ENCODE data around the gene TMEM9B. TPM values are rescaled to one million over a fixed set of nuclear protein-coding genes. Genes with fewer than 3 reads are reported as not detected.
A peak's percentile ranks its signal among the peaks of the same experiment; 100 is the strongest.

The TMEM9B gene
- polyA plus RNA-seq, 2 of the 4 experiments (the other 2 are of a cell fraction), result 35.1 to 47.3 TPM

DNA sequence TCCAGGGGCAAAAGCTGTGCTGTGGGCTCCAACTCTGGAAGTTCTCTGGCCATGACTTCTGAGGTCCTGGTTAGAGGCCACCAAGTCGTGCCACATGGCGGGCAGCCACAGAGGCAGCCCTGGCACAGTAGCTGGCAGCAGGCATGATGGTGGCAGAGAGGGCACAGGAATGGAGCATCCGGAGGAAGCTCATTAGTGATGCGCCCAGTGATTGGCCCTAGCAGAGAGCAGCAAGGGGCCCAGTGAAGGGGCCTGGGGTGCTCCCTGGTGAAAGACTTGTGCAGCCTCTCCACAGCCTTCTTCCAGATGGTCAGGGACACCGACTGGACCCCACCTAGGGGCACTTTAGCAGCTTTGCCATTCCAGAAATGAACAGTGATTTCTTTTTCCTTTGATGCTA is 38.5 kb downstream of the TMEM9B start:
- ATAC-seq (no peak), FAIRE-seq (no peak), DNase-seq (ENCODE audit: low read depth in 1 of 2, low spot score in 1 of 2) (no peak)
- no peak for TF ChIP-seq ZNF302 (CRISPR knock-in tag; IDR thresholded peaks at IDR 0.05)
- no peak for TF ChIP-seq JUNB (IDR thresholded peaks at IDR 0.05)
- TF ChIP-seq RCOR1 (IDR thresholded peaks at IDR 0.05; ENCODE audit: low read depth, low read length), result no peak
- TF ChIP-seq FOSB (CRISPR knock-in tag; IDR thresholded peaks at IDR 0.05), result no peak
- no peak for TF ChIP-seq TFCP2L1 (CRISPR knock-in tag; IDR thresholded peaks at IDR 0.05)
- TF ChIP-seq, protein P1, sequence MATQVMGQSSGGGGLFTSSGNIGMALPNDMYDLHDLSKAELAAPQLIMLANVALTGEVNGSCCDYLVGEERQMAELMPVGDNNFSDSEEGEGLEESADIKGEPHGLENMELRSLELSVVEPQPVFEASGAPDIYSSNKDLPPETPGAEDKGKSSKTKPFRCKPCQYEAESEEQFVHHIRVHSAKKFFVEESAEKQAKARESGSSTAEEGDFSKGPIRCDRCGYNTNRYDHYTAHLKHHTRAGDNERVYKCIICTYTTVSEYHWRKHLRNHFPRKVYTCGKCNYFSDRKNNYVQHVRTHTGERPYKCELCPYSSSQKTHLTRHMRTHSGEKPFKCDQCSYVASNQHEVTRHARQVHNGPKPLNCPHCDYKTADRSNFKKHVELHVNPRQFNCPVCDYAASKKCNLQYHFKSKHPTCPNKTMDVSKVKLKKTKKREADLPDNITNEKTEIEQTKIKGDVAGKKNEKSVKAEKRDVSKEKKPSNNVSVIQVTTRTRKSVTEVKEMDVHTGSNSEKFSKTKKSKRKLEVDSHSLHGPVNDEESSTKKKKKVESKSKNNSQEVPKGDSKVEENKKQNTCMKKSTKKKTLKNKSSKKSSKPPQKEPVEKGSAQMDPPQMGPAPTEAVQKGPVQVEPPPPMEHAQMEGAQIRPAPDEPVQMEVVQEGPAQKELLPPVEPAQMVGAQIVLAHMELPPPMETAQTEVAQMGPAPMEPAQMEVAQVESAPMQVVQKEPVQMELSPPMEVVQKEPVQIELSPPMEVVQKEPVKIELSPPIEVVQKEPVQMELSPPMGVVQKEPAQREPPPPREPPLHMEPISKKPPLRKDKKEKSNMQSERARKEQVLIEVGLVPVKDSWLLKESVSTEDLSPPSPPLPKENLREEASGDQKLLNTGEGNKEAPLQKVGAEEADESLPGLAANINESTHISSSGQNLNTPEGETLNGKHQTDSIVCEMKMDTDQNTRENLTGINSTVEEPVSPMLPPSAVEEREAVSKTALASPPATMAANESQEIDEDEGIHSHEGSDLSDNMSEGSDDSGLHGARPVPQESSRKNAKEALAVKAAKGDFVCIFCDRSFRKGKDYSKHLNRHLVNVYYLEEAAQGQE (IDR thresholded peaks at IDR 0.05), result no peak
- TF ChIP-seq ESRRA (IDR thresholded peaks at IDR 0.05; ENCODE audit: borderline replicate concordance, low read length), result no peak
- TF ChIP-seq, protein P2, sequence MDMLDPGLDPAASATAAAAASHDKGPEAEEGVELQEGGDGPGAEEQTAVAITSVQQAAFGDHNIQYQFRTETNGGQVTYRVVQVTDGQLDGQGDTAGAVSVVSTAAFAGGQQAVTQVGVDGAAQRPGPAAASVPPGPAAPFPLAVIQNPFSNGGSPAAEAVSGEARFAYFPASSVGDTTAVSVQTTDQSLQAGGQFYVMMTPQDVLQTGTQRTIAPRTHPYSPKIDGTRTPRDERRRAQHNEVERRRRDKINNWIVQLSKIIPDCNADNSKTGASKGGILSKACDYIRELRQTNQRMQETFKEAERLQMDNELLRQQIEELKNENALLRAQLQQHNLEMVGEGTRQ (IDR thresholded peaks at IDR 0.05), result no peak
- TF ChIP-seq HOXB5 (CRISPR knock-in tag; IDR thresholded peaks at IDR 0.05), result no peak
- no peak for TF ChIP-seq HOXB13 (CRISPR knock-in tag; IDR thresholded peaks at IDR 0.05; ENCODE audit: low read depth)
- no peak for TF ChIP-seq SREBF2 (IDR thresholded peaks at IDR 0.05)
- ChIA-PET POLR2A (interaction anchor here (0.7 kb wide), 1 partner anchor 331 kb away, joined by 3 read pairs; no protein-coding TSS in a partner anchor), CTCF (interaction anchor here (1.4 to 4.1 kb wide), 3 partner anchors 11 to 212 kb away, joined by 8 to 26 read pairs (median 13); no protein-coding TSS in a partner anchor)
- Histone ChIP-seq H3K4me3 (no peak overlapping the region), H3K9me3 (no peaks in the 10 kb centered on the region), H3K4me2 (no peak overlapping the region), H3K27ac (no peak overlapping the region), H3K4me1 (no peaks in the 10 kb centered on the region)
- 92% methylated on average over 5 of the region's 5 CpGs for WGBS (ENCODE audit: missing lambda C conversion rate)

DNA sequence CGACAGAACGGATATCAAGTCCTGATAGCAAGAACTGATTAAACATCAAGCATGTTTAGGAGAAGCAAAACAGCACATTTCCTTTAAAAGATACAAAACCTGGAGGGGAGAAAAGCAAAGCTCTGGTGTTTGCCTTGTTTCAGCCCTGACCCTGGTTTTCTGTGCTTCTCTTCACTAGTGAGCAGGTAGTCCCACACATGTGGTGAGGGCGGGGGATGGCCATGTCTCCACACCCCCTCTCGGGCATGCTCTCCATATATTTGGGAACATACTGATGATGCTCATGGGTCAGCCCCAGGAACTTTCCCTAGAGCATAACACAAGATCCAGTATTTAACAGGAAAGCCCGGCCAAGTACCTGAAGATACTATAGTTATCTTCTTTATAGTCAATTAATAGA is 41.6 kb downstream of the TMEM9B start:
- H3K4me2 ChIP-seq, result no peak overlapping the region
- H3K4me3 ChIP-seq, result no peak overlapping the region
- no peak overlapping the region for H3K27ac ChIP-seq
- 90% methylated on average over 5 of the region's 5 CpGs for WGBS (ENCODE audit: missing lambda C conversion rate)
- ChIA-PET CTCF (interaction anchor here (0.8 to 4.1 kb wide), 5 partner anchors 8 to 37 kb away, joined by 3 to 26 read pairs (median 3); no protein-coding TSS in a partner anchor), POLR2A (no interaction called here)
- DNase-seq (ENCODE audit: low read depth in 1 of 2, low spot score in 1 of 2), result no peak
- no peaks in the 10 kb centered on the region for H3K4me1 ChIP-seq
- no peaks in the 10 kb centered on the region for H3K9me3 ChIP-seq
- no peak for ATAC-seq
- TF ChIP-seq EP300 (IDR thresholded peaks at IDR 0.05) (no peak), EHMT2 (IDR thresholded peaks at IDR 0.05; ENCODE audit: low read depth) (no peak), GATA3 (IDR thresholded peaks at IDR 0.05; ENCODE audit: borderline replicate concordance) (no peak), HEYL (CRISPR knock-in tag; IDR thresholded peaks at IDR 0.05) (no peak), MAFK (IDR thresholded peaks at IDR 0.05; ENCODE audit: partially characterized antibody) (no peak)
- TF ChIP-seq, protein P3, sequence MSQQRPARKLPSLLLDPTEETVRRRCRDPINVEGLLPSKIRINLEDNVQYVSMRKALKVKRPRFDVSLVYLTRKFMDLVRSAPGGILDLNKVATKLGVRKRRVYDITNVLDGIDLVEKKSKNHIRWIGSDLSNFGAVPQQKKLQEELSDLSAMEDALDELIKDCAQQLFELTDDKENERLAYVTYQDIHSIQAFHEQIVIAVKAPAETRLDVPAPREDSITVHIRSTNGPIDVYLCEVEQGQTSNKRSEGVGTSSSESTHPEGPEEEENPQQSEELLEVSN (IDR thresholded peaks at IDR 0.05; ENCODE audit: borderline replicate concordance, low read depth), result no peak
- no peak for FAIRE-seq

DNA sequence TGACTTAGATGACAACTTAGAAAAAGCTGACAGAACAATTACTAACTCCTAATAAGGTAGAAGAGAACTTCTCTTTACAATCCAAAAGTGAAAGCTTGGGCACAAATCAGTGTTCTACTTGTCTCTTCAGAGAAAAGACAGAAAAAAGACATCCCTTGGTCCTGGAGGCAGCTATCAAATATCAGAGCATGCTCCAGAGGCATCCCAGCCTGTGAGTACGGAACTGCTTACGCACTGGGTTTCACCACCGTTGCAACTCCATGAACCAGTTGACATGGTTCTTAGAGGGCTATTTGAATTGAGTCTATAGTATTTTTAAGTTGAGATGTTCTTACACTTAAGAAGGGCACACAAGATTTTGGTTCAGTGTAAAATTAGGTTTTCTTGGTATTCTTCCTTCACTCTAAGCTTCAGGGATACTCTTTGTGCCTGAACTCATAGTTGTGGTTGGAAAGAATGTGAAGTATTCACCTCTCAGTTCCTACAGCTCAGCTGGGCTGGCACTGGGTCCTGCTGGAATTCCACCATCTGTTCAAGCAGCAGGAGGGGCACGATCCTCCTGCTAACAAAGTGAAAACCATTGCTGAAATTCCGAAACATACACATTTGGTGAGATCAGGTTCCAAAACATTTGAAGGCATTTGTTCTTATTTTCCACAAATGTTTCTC is 47.0 kb downstream of the TMEM9B start:
- 90% methylated on average over 5 of the region's 5 CpGs for WGBS (ENCODE audit: missing lambda C conversion rate)
- peak in 1 of 2 experiments; percentile 55; a peak in 1 of 6 replicates for ATAC-seq
- ChIA-PET POLR2A (interaction anchor here (0.9 kb wide), 1 partner anchor 229 kb away, joined by 3 read pairs; no protein-coding TSS in a partner anchor), CTCF (interaction anchor here (3.3 kb wide), 1 partner anchor 42 kb away, joined by 14 read pairs; no protein-coding TSS in a partner anchor)
- Histone ChIP-seq H3K4me3 (no peak overlapping the region), H3K4me1 (peaks cover 23% of the 10 kb centered on the region), H3K4me2 (no peak overlapping the region), H3K27ac (no peak overlapping the region), H3K9me3 (no peaks in the 10 kb centered on the region)
- no peak for FAIRE-seq
- DNase-seq (ENCODE audit: low read depth in 1 of 2, low spot score in 1 of 2), result no peak
- TF ChIP-seq, protein P4, sequence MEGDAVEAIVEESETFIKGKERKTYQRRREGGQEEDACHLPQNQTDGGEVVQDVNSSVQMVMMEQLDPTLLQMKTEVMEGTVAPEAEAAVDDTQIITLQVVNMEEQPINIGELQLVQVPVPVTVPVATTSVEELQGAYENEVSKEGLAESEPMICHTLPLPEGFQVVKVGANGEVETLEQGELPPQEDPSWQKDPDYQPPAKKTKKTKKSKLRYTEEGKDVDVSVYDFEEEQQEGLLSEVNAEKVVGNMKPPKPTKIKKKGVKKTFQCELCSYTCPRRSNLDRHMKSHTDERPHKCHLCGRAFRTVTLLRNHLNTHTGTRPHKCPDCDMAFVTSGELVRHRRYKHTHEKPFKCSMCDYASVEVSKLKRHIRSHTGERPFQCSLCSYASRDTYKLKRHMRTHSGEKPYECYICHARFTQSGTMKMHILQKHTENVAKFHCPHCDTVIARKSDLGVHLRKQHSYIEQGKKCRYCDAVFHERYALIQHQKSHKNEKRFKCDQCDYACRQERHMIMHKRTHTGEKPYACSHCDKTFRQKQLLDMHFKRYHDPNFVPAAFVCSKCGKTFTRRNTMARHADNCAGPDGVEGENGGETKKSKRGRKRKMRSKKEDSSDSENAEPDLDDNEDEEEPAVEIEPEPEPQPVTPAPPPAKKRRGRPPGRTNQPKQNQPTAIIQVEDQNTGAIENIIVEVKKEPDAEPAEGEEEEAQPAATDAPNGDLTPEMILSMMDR (IDR thresholded peaks at IDR 0.05), result no peak
- no peak for TF ChIP-seq POLR2A (IDR thresholded peaks at IDR 0.05; ENCODE audit: low read length)
- TF ChIP-seq ZSCAN20 (CRISPR knock-in tag; IDR thresholded peaks at IDR 0.05), result no peak
- TF ChIP-seq CBX2 (IDR thresholded peaks at IDR 0.05; ENCODE audit: borderline replicate concordance, low read depth), result no peak
- TF ChIP-seq FOSB (CRISPR knock-in tag; IDR thresholded peaks at IDR 0.05), result no peak
- TF ChIP-seq, protein P5, sequence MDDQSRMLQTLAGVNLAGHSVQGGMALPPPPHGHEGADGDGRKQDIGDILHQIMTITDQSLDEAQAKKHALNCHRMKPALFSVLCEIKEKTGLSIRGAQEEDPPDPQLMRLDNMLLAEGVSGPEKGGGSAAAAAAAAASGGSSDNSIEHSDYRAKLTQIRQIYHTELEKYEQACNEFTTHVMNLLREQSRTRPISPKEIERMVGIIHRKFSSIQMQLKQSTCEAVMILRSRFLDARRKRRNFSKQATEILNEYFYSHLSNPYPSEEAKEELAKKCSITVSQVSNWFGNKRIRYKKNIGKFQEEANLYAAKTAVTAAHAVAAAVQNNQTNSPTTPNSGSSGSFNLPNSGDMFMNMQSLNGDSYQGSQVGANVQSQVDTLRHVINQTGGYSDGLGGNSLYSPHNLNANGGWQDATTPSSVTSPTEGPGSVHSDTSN (IDR thresholded peaks at IDR 0.05), result no peak
- TF ChIP-seq TP53 (CRISPR knock-in tag; IDR thresholded peaks at IDR 0.05), result no peak
- TF ChIP-seq, protein P6, sequence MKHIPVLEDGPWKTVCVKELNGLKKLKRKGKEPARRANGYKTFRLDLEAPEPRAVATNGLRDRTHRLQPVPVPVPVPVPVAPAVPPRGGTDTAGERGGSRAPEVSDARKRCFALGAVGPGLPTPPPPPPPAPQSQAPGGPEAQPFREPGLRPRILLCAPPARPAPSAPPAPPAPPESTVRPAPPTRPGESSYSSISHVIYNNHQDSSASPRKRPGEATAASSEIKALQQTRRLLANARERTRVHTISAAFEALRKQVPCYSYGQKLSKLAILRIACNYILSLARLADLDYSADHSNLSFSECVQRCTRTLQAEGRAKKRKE (CRISPR knock-in tag; IDR thresholded peaks at IDR 0.05; ENCODE audit: low read depth), result no peak
- TF ChIP-seq NPAS2 (CRISPR knock-in tag; IDR thresholded peaks at IDR 0.05; ENCODE audit: borderline replicate concordance), result no peak
- TF ChIP-seq NFE2L2 (conservative IDR thresholded peaks at IDR 0.05; ENCODE audit: low read length), result no peak

Data from A549 (cell line).